ENCODE data around the gene CHL1. TPM values are rescaled to one million over a fixed set of nuclear protein-coding genes. Genes with fewer than 3 reads are reported as not detected.

The CHL1 gene
- total and polyA plus RNA-seq, 2 of the 8 experiments (the other 6 are each of a cell fraction or from before 2014, with no cell fraction given) = 0.05 to 0.99 TPM

- Histone ChIP-seq H3K23ac (ENCODE audit: insufficient read length) (no peak overlapping the region), H3K14ac (ENCODE audit: insufficient read length) (no peak overlapping the region), H3K4me2 (ENCODE audit: insufficient read depth in 1 of 2, low read depth in 2 of 2, low read length in 2 of 2) (no peak overlapping the region), H3K79me1 (ENCODE audit: low read depth, low read length) (no peaks in the 10 kb centered on the region), H3K27me3 (replicated peaks in 1 of 4; ENCODE audit: control insufficient read depth in 3 of 4, extremely low read depth in 1 of 4, insufficient read depth in 3 of 4, low read length in 3 of 4) (no peaks in the 10 kb centered on the region), H3K4ac (replicated peaks; ENCODE audit: insufficient read length, low read depth, low read length) (no peak overlapping the region), H3K4me1 (replicated peaks in 1 of 4; ENCODE audit: control insufficient read depth in 3 of 4, insufficient read depth in 4 of 4, low read length in 3 of 4) (peaks cover 0 to 5% (median 2%) of the 10 kb centered on the region in 4 experiments; a peak in 2 of 7 replicates), H3K27ac (ENCODE audit: low read depth, low read length) (no peak overlapping the region), H3K79me2 (ENCODE audit: control insufficient read depth in 1 of 2, insufficient read depth in 2 of 2, low read length in 2 of 2) (no peaks in the 10 kb centered on the region), H3K18ac (ENCODE audit: extremely low read depth, low read length) (no peak overlapping the region), H3K36me3 (ENCODE audit: control insufficient read depth in 2 of 4, insufficient read depth in 4 of 4, low read length in 3 of 4) (no peaks in the 10 kb centered on the region), H2BK12ac (ENCODE audit: low read depth, low read length) (no peak overlapping the region), H3K4me3 (ENCODE audit: extremely low read depth in 1 of 4, insufficient read depth in 2 of 4, low read depth in 3 of 4, low read length in 4 of 4) (no peak overlapping the region), H3K9me3 (ENCODE audit: insufficient read depth in 2 of 2, low read depth in 1 of 2, low read length in 1 of 2) (no peaks in the 10 kb centered on the region), H2AFZ (ENCODE audit: low read length) (no peak overlapping the region), H2BK15ac (ENCODE audit: low read length) (no peak overlapping the region), H2BK20ac (ENCODE audit: low read length) (no peak overlapping the region), H4K5ac (ENCODE audit: insufficient read length, low read depth, low read length) (no peak overlapping the region), H3K56ac (replicated peaks; ENCODE audit: insufficient read length, low read depth, low read length) (no peak overlapping the region), H3K9ac (replicated peaks in 1 of 4; ENCODE audit: extremely low read depth in 1 of 4, low read depth in 3 of 4, low read length in 3 of 4) (no peak overlapping the region), H4K91ac (replicated peaks; ENCODE audit: insufficient read length, low read length) (no peak overlapping the region), H2BK5ac (ENCODE audit: low read depth, low read length) (no peak overlapping the region), H4K20me1 (replicated peaks in 1 of 2; ENCODE audit: control insufficient read depth in 1 of 2, insufficient read depth in 2 of 2, low read length in 2 of 2) (peaks cover 0 to 1% of the 10 kb centered on the region in 2 experiments), H2AK5ac (ENCODE audit: low read depth, low read length) (no peak overlapping the region), H2BK120ac (replicated peaks; ENCODE audit: low read depth, low read length) (no peak overlapping the region), H3K23me2 (ENCODE audit: low read depth, low read length) (no peaks in the 10 kb centered on the region), H4K8ac (ENCODE audit: extremely low read depth, insufficient read depth, low read length) (no peak overlapping the region)
- no peak for DNase-seq (ENCODE audit: low read depth in 1 of 2, low spot score in 2 of 2)
- ChIA-PET POLR2A (ENCODE audit: partially characterized antibody) (no interaction called here), CTCF (ENCODE audit: partially characterized antibody) (interaction anchor here (1.1 kb wide), 1 partner anchor 47 kb away, joined by 3 read pairs; no protein-coding TSS in a partner anchor)
- WGBS, 2 experiments (ENCODE audit: extremely low coverage in 1 of 2, insufficient coverage in 1 of 2, insufficient read length in 1 of 2, insufficient replicate concordance in 2 of 2, low coverage in 1 of 2, low lambda C conversion rate in 2 of 2, missing lambda C conversion rate in 1 of 2) = 82% methylated on average over 3 of the region's 3 CpGs; no CpG with 5 or more reads in 1 of the 2 experiments
- FAIRE-seq = no peak
- no peak for TF ChIP-seq RXRA (IDR thresholded peaks at IDR 0.05; ENCODE audit: insufficient read depth, low read depth, low read length)
- no peak for TF ChIP-seq CHD2 (IDR thresholded peaks at IDR 0.05; ENCODE audit: low read length)
Observed at GRCh38 chr3:256501-256900, 59.9 kb downstream of the CHL1 start.
